GM20431 (cell line): Measurements from ENCODE around the gene CNTN5.

Experiments
- in situ Hi-C: fragments of 300-500 bp; cut with MseI, MboI; formaldehyde crosslinking; loops from one replicate; pipeline ENCODE4 v1.15.0; 2020; ENCODE audit warnings: low sequenced_read_pairs; ENCODE audit not compliant: unreplicated experiment

Gene CNTN5

DNA sequence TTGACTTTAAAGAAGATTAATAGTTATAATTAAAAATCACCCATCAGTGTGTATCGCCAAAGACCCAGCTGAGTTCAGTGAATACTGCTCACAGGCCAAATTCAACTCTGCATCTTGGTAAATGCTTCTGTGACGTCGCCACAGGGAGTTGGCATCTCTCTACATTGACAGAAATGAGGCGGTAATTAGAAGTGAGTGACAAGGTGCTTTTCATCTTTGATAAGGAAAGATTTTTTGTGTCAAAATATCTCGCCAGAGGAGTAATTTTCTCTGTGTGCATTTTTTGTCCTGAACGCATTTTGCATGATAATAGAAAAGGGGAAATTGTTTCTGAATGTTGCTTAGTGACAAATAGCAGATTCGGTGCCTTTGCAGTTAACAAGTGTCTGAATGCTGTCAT is 345.8 kb downstream of the CNTN5 start:
- in situ Hi-C loops: no loop called here

DNA sequence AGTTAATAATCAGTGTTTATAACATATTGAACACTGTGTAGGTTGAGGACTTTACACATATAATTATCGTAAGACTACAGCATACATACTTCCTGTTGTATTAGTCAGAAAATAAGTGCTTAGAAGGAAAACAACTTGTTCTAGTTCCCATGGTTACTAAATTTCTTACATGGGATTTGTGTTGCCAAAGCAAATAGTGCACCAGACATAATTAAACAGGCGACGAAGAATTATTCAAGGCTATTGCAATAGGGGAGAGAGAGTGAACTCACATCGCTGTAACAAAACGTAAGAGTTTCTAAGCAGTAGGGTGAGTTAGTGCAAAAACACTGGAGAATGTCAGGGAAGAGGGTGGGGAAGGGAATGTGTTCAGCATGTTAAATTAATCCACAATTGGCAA is 347.8 kb downstream of the CNTN5 start:
- in situ Hi-C loops: no loop called here

DNA sequence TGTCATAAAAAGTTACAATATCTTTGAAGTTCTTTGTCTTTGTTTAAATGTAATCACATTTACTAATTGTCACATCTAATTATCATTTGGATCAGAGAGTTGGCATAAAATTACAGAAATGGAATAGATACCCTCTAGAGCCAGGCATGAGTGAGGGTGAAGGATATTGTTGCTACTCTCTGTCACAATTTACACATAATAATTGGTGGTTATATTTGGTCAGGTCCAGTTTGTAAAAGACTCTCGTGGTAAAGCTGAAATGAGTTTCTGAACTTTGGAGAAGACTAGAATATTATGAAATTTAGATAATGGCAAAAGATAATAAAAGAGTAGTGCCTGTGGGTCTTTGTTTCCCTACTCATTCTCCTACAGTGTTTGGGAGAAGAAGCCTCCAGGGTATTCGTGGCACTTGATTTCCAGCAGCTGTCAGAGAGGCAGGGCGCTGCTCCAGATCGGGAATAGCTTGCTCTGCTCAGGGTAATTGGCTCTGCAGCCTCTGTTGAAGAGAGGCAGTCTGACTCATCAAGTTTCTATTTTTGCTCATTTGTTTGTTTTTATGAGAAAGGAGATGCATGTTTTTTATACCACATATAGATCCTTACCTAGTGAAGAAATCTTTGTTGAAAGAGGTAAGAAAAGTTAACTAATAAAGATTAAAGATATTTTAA is 349.9 kb downstream of the CNTN5 start:
- in situ Hi-C loops: no loop called here

DNA sequence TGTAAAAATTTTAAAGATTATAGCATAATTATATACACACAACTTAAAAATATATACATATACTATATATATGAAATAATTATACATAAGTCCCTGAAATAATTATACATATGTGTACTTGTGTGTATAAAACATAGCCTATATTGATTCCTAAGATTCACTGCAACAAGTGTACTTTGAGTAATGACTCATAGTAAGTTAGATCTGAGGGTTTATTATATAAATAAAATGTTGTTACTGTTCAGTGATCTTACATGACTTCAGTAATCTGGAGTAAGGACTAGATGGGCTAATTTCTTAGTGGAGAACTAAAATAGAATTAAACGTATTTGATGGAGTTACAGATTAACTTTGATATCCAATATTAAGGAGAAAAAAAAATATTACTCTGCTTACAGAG is 350.5 kb downstream of the CNTN5 start:
- in situ Hi-C loops: no loop called here

DNA sequence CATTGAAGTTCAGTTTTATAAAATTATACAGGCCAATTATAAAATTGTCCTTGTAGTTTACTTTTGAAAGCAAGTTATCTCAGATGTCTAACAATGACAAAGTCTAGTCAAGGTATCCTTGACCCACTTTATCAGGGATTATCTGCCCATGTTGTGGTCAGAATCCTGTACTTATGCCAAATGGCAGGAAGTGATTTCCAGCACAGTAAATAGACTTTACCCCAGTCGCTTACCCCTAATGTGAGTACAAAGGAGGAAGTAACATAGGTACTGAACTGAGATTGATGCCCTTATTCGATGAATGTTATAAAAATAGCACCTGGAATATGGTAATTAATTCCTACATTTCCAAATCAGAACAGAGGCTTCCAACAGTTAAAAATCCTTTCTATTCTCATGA is 355.7 kb downstream of the CNTN5 start:
- in situ Hi-C loops: no loop called here

DNA sequence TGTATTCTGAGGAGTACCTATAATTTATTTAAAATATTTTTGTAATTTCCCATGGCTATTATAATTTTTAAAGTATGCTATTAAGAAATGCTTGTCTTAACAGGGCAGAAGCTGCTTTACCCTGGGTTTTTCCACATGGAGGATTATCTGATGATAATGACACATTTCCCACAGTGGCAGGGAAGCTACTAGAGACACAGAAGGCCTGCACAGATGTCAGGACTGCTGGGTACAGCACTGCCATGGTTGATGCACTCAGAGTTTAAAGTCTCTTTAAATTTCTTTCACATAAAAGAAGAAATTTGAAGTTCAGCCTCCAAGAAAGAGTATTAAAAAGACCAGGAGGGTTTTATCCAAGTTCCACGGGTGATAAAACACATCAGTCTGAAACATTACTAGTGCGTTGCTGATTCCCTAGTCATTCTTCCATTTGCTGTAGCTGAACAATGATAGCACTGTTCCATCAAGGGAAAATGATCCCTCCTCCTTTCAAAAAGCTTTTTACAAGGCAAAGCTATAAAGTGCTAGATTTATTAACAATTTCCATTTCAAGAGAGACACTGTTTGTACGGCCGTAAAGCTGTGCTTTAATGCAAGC is 363.0 kb downstream of the CNTN5 start:
- in situ Hi-C loops: no loop called here

DNA sequence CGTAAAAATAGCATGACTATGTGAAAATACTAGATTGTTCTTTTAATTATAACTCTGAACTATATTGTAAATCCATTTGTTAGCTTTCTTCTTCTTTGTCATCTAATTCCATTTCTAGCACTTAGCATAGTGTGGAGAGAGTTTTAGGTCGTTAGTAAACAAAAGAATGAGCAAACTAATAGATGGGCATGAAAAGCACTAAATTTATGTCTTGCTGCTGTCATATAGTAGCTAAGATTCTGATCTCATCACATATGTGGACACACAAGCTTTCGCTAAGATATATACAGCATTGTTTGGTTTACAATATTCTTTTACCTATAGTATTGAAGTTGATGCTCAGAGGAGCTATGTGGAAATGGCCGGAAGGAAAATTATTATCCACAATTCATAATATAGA is 370.5 kb downstream of the CNTN5 start:
- in situ Hi-C loops: no loop called here

DNA sequence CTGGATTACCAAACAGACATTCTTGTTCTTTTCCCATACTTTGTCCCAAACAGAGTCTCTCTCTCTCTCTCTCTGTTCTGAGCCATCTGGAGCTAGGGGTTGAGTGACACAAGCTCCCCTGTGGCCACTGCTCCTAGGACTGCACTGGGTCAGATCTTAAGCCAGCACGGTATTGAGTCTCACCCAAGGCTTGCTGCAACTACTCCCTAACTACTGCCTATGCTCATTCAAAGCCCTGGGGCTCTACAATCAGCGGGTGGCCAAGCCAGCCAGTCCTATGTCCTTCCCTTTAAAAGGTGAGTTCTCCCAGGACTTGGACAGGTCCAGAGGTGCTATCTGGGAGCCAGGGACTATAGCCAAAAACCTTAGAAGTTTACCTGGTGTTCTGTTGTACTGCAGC is 385.6 kb downstream of the CNTN5 start:
- in situ Hi-C loops: no loop called here

DNA sequence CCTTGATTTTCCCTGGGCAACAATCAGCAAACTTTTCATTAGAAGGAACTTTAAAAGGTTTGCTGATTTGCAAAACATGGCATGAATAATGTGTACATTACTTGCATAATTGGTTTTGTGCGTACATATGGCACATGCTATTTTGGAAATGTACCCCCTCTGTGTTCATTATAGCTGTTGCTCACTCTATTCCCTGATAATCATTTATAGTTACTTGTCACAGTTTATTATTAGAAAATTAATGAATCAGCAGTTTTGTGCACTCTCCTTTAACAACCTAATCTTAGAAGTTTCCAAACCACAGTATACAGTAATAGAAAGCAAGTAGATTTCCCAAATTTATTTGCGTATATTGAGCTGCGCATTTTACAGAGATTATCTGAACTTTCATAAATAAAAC is 389.9 kb downstream of the CNTN5 start:
- in situ Hi-C loops: no loop called here

DNA sequence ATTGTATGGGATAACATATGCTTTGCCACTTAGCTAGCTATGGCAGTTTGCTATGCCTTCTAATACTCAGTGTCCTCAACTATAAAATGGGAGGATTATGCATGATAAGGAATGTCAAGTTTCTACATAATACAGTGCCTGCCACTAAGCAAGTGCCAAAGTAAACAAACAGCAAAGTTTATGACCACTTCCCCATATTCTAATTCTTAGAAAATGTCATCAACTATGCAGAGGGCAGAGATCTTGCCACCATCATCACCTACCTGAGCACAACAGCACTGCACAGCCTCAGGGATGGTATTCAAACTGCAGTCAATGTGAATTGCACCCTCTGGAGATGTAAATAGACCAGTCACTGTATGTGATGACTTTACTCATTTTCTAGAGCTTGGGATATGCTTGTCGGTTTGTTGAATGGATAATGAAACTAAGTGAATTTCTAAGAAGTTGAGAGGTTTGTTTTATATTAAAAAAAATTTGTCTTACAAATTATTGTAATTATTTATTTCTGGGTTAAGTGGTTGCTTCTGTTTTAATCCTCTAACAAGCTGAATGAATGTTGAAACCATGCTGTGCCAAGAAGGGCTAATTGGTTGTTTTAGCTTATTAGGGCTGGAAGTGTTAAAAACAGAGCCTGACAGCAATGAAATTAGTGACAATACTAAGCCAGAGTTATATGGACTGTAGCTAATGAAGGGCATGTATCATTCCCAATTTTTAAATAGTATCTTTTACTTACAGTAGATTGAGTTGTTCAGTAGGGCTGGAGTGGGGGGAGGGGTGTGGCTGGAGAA is 398.4 kb downstream of the CNTN5 start:
- in situ Hi-C loops: no loop called here

DNA sequence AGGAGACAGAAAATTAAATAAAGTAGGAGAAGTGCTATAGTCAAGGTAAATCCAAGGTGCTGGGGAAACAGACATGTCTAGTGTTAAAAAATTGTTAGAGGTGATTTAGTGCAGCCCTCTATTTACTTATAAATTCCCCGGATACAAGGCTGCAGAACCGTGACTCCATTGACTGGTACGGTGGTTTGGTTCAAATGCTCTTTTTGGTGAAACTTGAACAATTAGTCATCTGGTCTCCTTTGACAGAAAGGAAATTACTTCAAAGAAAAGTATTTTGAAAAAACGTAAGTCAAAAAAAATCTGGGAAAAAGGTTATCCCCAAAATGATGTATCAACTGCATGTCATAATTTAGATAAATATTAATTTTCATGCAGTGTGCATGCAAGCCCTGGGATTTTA is 399.2 kb downstream of the CNTN5 start:
- in situ Hi-C loops: no loop called here

DNA sequence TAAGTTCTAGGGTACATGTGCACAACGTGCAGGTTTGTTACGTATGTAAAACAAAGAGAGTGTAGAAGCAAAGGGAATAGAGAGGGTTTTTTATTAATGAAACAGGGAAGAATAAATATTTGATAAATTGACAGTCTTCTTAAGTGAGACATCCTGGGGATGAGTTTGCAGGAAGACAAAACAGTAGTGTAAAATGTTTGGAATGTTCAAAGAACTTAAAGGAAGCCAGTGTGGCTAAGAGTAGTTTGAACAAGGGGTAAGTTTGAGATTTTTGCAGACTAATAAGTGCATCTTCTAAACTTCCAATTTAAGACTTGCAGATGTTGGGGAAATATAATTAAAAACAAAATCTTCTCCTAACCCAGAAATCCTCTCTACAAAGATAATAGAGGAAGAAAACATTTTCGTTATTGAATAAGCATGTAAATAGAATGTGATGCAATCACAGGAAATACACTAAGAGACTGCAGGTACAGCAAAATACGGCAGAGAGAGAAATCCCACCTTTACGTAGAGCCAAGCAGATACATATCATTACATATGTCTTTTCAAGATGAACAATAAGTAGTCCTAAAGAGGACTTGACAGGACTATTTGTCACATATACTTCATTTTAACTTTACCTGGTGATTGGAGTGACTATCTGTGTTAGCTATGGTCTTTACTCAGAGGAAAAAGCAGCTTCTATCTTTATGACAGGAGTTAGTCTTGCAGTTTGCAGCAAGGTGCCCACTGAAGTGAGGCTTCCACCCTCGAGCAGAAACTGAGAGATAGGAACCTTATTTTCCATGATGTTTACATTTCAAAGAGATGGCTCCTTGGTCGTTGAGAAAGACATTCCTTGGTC is 402.1 kb downstream of the CNTN5 start:
- in situ Hi-C loops: no loop called here

DNA sequence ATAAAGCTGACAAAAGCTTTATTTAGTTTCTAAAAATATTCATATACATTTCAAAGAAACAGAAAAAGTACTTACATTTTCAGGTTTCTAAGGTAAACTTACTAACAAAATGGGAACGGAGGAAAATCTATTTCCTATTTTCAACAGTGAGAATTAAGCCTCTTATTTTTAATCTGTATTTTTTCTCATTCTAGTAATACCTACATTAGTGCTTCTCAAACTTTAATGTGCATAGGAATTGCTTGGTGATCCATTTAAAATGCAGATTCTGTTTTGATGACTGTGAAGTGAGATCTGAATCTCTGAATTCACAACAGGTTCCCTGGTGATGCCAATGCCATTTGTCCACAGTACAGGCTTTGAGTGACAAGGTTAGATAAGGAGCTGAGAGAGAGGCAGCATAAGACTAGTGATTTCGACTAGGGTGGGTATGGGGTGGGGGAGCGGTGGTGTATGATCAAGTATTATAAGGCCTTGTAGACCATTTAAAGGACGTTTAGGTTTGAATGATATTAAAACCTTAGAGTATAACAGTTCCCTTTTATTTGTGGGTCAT is 402.8 kb downstream of the CNTN5 start:
- in situ Hi-C loops: no loop called here

DNA sequence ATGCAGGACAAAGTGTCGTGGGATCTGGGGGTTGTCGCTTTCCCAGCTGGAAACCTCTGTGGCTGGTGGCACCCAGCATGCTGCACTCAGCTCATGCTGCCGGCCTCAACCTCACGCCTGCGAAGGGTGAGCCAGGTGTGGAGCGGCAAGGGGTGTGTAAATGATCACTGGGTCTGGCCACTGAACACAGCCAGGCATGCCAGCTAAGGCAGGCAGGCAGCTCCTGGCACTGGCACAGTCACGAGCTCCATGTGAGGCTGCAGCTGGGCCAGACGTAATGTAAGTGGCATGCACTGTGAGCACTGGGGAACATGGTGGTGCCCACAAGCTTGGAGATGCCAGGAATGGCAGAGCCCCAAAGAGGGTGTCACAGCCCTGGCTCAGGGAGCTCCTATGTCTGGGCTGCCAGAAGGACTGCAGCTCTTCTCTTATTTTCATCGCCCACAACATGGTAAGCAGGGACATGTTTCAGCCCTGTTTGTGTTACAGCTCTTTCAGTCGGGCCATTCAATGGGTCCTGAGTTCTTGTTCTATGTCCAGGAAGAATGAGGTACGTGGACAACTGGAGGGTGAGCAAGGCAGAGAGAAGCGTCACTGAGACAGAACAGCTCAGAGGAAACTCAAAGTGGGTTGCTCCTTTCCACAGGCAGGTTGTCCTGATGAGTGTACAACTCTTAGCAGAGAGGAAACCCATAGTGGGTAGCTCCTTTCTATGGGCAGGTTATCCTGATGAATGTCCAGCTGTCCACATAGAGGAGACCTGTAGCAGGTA is 403.8 kb downstream of the CNTN5 start:
- in situ Hi-C loops: no loop called here

DNA sequence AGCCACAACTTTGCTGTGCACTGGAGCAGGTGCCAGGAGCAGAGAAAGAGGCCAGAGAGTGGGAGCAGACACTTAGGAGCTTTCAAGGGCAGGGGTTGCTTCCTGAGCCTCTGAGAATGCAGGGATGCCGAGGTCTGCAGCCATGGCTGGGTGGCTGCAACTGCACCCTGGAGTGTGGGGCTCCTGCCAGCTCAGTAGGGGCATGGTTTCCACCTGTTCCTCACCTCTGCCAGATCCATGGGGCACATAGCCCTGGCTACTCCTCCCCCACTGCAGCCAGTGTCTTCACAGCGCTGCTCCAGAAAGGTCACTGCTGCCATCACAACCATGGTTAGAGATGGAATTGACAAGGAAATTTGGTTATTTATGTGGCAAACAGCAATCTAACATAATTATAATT is 404.8 kb downstream of the CNTN5 start:
- in situ Hi-C loops: no loop called here

DNA sequence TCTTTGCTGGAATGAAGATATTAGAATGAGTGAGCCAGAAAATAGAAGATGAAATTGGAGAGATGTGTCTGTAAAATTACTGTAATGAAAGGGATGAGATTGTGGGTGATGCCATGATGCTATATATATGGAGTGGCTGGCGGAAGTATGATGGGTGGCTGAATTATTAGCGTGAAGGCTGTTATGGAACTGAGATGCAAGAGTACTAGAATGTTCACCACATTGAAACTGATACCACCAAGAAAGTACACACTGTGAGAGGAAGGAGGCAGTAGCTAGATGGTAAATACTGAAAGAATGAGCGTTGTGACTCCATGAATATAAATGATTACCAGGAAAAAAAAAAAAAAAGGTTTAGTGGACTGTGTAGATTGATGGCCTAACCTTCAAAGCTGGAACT is 411.9 kb downstream of the CNTN5 start:
- in situ Hi-C loops: no loop called here

DNA sequence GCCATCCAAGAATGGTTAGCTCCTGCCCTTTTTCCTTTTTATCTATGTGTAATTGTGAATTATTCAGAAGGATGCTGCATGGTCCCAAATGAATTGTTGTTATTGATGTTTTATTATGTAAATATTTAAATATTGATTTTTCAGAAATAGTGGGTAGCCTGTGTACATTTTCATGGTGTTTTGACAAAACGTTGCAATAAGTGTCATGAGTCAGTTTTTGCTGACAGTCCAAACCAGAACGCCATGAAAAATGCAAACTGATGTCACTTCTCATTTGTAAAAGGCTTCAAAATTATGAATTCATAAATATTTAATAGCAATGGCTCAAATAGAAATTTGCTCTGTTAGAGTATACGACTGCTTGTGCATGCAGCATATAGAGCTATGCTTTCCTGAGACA is 422.5 kb downstream of the CNTN5 start:
- in situ Hi-C loops: no loop called here

DNA sequence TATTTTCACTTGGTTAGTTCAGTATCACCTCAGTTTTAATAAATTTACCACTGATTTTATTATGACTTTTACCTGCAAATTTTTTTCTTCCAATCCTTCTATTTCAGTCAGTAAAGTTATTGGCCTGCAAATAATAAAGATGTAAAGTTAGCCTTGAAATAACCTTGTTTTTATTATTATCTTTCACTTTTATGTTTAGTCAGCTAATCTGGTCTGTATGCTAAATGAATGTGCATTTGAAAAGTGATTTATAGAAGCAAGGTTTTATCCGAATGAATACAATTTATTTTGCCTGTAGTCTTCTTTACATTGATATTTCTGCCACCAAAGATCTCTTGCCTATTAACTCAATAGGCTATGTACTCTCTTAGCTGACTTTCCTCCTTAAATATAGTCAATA is 425.7 kb downstream of the CNTN5 start:
- in situ Hi-C loops: no loop called here

DNA sequence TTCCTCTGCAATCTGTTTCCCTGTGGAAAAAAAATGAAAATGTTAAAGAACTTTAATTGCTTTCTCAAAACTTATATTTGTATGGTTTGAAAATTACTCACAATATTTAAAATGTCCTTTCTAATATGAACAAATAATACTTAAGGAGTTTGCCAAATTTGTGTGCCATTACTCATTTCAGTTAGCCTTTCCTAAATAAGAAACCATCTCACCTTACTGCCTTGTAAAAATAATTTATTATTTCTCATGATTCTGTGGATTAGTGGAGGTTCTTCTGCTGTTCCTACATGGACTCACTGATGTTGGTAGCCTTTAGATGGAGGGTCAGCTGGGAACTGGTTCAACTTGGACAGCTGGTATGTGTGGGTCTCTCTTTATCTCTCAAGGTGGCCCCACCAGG is 428.6 kb downstream of the CNTN5 start:
- in situ Hi-C loops: no loop called here

DNA sequence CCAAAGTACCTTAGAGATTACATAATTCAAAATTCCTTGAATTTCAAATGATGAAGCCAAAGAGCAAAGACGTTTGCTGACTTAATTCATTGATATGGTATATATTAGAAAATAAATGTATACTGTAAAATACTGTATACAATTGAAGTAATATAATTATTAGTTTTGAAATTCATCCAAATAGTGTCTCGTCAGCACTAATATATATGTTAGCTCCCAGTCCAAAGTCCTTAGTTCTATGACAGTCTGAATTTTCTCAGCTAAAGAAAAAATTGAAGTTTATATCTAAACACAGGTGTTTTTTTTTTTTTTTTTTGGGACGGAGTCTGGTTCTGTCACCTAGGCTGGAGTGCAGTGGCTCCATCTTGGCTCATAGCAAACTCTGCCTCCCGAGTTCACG is 431.3 kb downstream of the CNTN5 start:
- in situ Hi-C loops: no loop called here
